Fibroblast of pulmonary artery (primary cell): ENCODE results near the gene CDH19.

Source experiments
- DNase-seq: peaks from one replicate; pipeline ENCODE4 v3.0.0-alpha.2; 2010; ENCODE audit warnings: low read depth
- H3K4me3 ChIP-seq: replicated peaks from 2 replicates; pipeline ENCODE4 v1.5.1; 2011; ENCODE audit warnings: low read depth, mild to moderate bottlenecking, control low read depth, low read length, moderate library complexity
- CTCF ChIP-seq: IDR thresholded peaks from 2 replicates; pipeline ENCODE4 v1.5.1; 2011; ENCODE audit warnings: mild to moderate bottlenecking, control low read depth, low read length, inconsistent platforms; ENCODE audit errors: missing control alignments

CDH19 gene

GRCh38 chr18:66635342-66635741, 31.5 kb upstream of the CDH19 start:
- no peak for TF ChIP-seq CTCF
- DNase-seq = no peak
- H3K4me3 ChIP-seq = no peak overlapping the region

- H3K4me3 ChIP-seq = no peak overlapping the region
- DNase-seq = peak; percentile 29
- TF ChIP-seq CTCF = no peak
Measured at GRCh38 chr18:66632756-66633155, 28.9 kb upstream of the CDH19 start.

- H3K4me3 ChIP-seq = no peak overlapping the region
- TF ChIP-seq CTCF = no peak
- DNase-seq = no peak
Measured at GRCh38 chr18:66630831-66631230, 26.9 kb upstream of the CDH19 start.

GRCh38 chr18:66623821-66624220, 19.9 kb upstream of the CDH19 start:
- H3K4me3 ChIP-seq = no peak overlapping the region
- TF ChIP-seq CTCF = no peak
- no peak for DNase-seq

- DNase-seq = no peak
- no peak overlapping the region for H3K4me3 ChIP-seq
- no peak for TF ChIP-seq CTCF
Measured at GRCh38 chr18:66621816-66622576, 18.1 kb upstream of the CDH19 start.

GRCh38 chr18:66616523-66616983, 12.7 kb upstream of the CDH19 start:
- TF ChIP-seq CTCF = peak; percentile 51
- peak; percentile 8 for DNase-seq
- no peak overlapping the region for H3K4me3 ChIP-seq

GRCh38 chr18:66615176-66615575, 11.3 kb upstream of the CDH19 start:
- DNase-seq = no peak
- H3K4me3 ChIP-seq = no peak overlapping the region
- no peak for TF ChIP-seq CTCF
